Measurements from ENCODE around the gene DNAJC5G.

- no peak for TF ChIP-seq CTCF (IDR thresholded peaks at IDR 0.05)
- no peak for TF ChIP-seq POLR2AphosphoS5 (IDR thresholded peaks at IDR 0.05; ENCODE audit: insufficient read depth in 1 of 2, low read depth in 1 of 2)
- TF ChIP-seq POLR2A (IDR thresholded peaks at IDR 0.05): no peak
Observed at GRCh38 chr2:27262379-27263286, 12.6 kb upstream of the DNAJC5G start, which contains the start of gene SLC30A3.

Data from vagina (tissue), 2 donors.